Endothelial cell of umbilical vein (primary cell): Measurements from ENCODE around the gene TOP1. TPM values are rescaled to one million over a fixed set of nuclear protein-coding genes. Genes with fewer than 3 reads are reported as not detected.

ENCODE experiments used
- BruUV-seq: library from RNA; stranded (reverse); fragments of 400-500 nt; replicated peaks from 2 replicates; lab custom pipeline; 2021; lab: Mats Ljungman, UMichigan
- CTCF ChIA-PET: fragments of 300-600, 350-600 bp; sonication (Branson Sonifier 250); formaldehyde crosslinking; loops from one replicate; lab custom pipeline; 2021; ENCODE audit warnings: antibody characterized with exemption, inconsistent platforms; lab: Charles Lee
- POLR2A ChIA-PET: fragments of 300-600, 350-600 bp; sonication (Branson Sonifier 250); formaldehyde crosslinking; loops from one replicate; lab custom pipeline; 2021; ENCODE audit warnings: antibody characterized with exemption, inconsistent platforms; lab: Charles Lee
- DNase-seq: peaks from one replicate; pipeline ENCODE4 v3.0.0-alpha.2; 2011; ENCODE audit warnings: low read depth, low spot score
- FAIRE-seq: peaks from 2 replicates; lab custom pipeline; 2011; peaks lifted over from hg19 to GRCh38; lab: Jason Lieb, UNC
- H2AFZ ChIP-seq: 2 replicates; pipeline ENCODE4 v1.6.0; 2012; ENCODE audit warnings: low read depth, low read length, control low read depth, inconsistent platforms
- H3K27ac ChIP-seq: 2 replicates; pipeline ENCODE4 v1.5.1; 2011; ENCODE audit warnings: low read depth, mild to moderate bottlenecking, control low read depth, low read length, moderate library complexity; ENCODE audit not compliant: insufficient read depth
- H3K27me3 ChIP-seq, 2 experiments: 2 replicates each; pipeline versions ENCODE4 v1.6.0 to v1.6.1; 2011; ENCODE audit warnings: low read length in 2 of 2, mixed read lengths in 1 of 2; ENCODE audit not compliant: control insufficient read depth in 2 of 2, insufficient read depth in 2 of 2
- H3K36me3 ChIP-seq, 2 experiments: 2 replicates in 1 of 2; 3 replicates in 1 of 2; pipeline ENCODE4 v1.5.1; 2011; ENCODE audit warnings: low read length in 2 of 2, mild to moderate bottlenecking in 1 of 2, moderate library complexity in 1 of 2; ENCODE audit not compliant: control insufficient read depth in 2 of 2, insufficient read depth in 2 of 2; ENCODE audit errors: extremely low read depth in 1 of 2
- H3K4me1 ChIP-seq: 3 replicates; pipeline ENCODE4 v1.5.1; 2011; ENCODE audit warnings: mild to moderate bottlenecking, low read length; ENCODE audit not compliant: control insufficient read depth, insufficient read depth; ENCODE audit errors: extremely low read depth
- H3K4me2 ChIP-seq: 2 replicates; pipeline ENCODE4 v1.6.1; 2011; ENCODE audit warnings: low read length, control low read depth, mixed read lengths; ENCODE audit not compliant: insufficient read depth
- H3K4me3 ChIP-seq, 3 experiments: fragments of 200-600 bp in 1 of 3; sonication (generic), shearing (Covaris generic) in 1 of 3; replicated peaks in 1 of 3; 2 replicates each; pipeline ENCODE4 v1.5.1; 2011 to 2016; ENCODE audit warnings: control low read depth in 3 of 3, low read length in 3 of 3, mild to moderate bottlenecking in 2 of 3, inconsistent platforms in 1 of 3, low read depth in 1 of 3, moderate library complexity in 1 of 3; ENCODE audit not compliant: insufficient read depth in 1 of 3
- H3K79me2 ChIP-seq: 2 replicates; pipeline ENCODE4 v1.6.0; 2012; ENCODE audit warnings: low read length, inconsistent platforms; ENCODE audit not compliant: control insufficient read depth, insufficient read depth
- H3K9ac ChIP-seq: replicated peaks from 2 replicates; pipeline ENCODE3; 2011; ENCODE audit warnings: low read length, control low read depth; ENCODE audit not compliant: insufficient read depth; ENCODE audit errors: extremely low read depth
- H3K9me1 ChIP-seq: replicated peaks from 3 replicates; pipeline ENCODE4 v1.6.0; 2011; ENCODE audit warnings: mild to moderate bottlenecking, low read length; ENCODE audit not compliant: control insufficient read depth, insufficient read depth; ENCODE audit errors: extremely low read depth
- H3K9me3 ChIP-seq: replicated peaks from 2 replicates; pipeline ENCODE4 v1.5.1; 2012; ENCODE audit warnings: low read length, inconsistent platforms; ENCODE audit not compliant: control insufficient read depth, insufficient read depth
- H4K20me1 ChIP-seq: replicated peaks from 2 replicates; pipeline ENCODE3; 2011; ENCODE audit warnings: mild to moderate bottlenecking, low read length; ENCODE audit not compliant: control insufficient read depth, insufficient read depth; ENCODE audit errors: extremely low read depth
- EZH2 ChIP-seq: IDR thresholded peaks from 2 replicates; pipeline ENCODE4 v1.6.1; 2012; ENCODE audit warnings: borderline replicate concordance, low read depth, mild to moderate bottlenecking, moderate library complexity, low read length, inconsistent platforms; ENCODE audit not compliant: severe bottlenecking
- FOS ChIP-seq: IDR thresholded peaks from 2 replicates; pipeline ENCODE4 v1.6.1; 2011; ENCODE audit warnings: mild to moderate bottlenecking, low read length, moderate library complexity, borderline replicate concordance; ENCODE audit not compliant: insufficient read depth
- GATA2 ChIP-seq: IDR thresholded peaks from 2 replicates; pipeline ENCODE4 v1.7.0; 2011; ENCODE audit warnings: low read depth, mild to moderate bottlenecking, moderate library complexity, mixed read lengths, low read length; ENCODE audit not compliant: insufficient read length, insufficient read depth
- JUN ChIP-seq: IDR thresholded peaks from 2 replicates; pipeline ENCODE4 v1.6.1; 2011; ENCODE audit warnings: borderline replicate concordance, low read depth; ENCODE audit not compliant: insufficient read length, insufficient read depth
- MYC ChIP-seq: IDR thresholded peaks from one replicate; pipeline ENCODE4 v1.6.1; 2011; ENCODE audit warnings: mild to moderate bottlenecking, low read depth, low read length
- POLR2A ChIP-seq: IDR thresholded peaks from 2 replicates; pipeline ENCODE4 v1.6.1; 2012; ENCODE audit warnings: low read depth, mild to moderate bottlenecking, control low read depth, low read length
- POLR2AphosphoS5 ChIP-seq: IDR thresholded peaks from 2 replicates; pipeline ENCODE4 v1.6.1; 2012; ENCODE audit warnings: low read depth, mild to moderate bottlenecking, control low read depth, low read length, moderate library complexity; ENCODE audit not compliant: insufficient read depth
- dilution Hi-C: fragments of 300-500 bp; cut with MboI; formaldehyde crosslinking; loops from one replicate; pipeline ENCODE4 v1.15.0; 2019; ENCODE audit warnings: low sequenced_read_pairs; ENCODE audit not compliant: extremely low pct_ligation_motif_present
- intact Hi-C: fragments of 100-400 bp; cut with micrococcal nuclease; formaldehyde crosslinking; loops from one replicate; pipeline ENCODE4 v1.10.0; 2022
- polyA plus RNA-seq, 4 experiments: library from polyadenylated mRNA; depleted of rRNA in 3 of 4; stranded (reverse) in 3 of 4; unstranded in 1 of 4; fragments of >200 nt; gene quantifications; 2 replicates each; pipeline versions ENCODE4 v1.2.1 to v1.2.3, GENCODE V29; 2011 to 2012; ENCODE audit warnings: missing spikeins in 1 of 4
- total RNA-seq: library from RNA; stranded (reverse); gene quantifications from 2 replicates; pipeline ENCODE4 v1.2.3, GENCODE V29; 2021
- TF ChIP-seq, protein P1 (sequence below): IDR thresholded peaks from 2 replicates; pipeline ENCODE4 v1.6.1; 2011; ENCODE audit not compliant: insufficient read depth, insufficient read length
- TF ChIP-seq, protein P2 (sequence below), 2 donors: IDR thresholded peaks; 1 replicate in 1 of 2; 2 replicates in 1 of 2; pipeline ENCODE4 v1.5.1; 2011; ENCODE audit warnings: low read length in 2 of 2, mild to moderate bottlenecking in 2 of 2, moderate library complexity in 2 of 2, control low read depth in 1 of 2, inconsistent platforms in 1 of 2, low read depth in 1 of 2; ENCODE audit not compliant: insufficient read depth in 1 of 2; ENCODE audit errors: extremely low read depth in 1 of 2

Gene TOP1
- total and polyA plus RNA-seq, 2 donors (not counting 3 experiments of a cell fraction or from before 2014, with no cell fraction given) = 7.0 to 77.4 TPM

DNA sequence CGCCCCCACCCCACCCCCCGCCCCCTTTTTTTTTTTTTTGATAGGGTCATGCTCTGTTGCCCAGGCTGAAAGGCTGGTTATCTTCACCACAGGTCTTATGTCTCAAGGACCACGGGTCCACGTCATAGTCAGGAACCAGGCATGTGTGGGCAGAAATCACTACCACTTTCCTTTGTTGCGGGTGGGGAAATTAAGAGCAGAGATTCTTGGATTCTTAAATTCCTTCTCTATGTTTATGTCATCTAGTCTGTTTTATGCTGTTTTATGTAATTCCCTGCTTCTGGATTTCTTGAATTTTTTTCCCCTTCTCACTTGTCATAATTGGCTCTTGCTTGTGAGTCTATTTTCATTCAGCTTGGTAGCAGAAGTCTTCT, 82.9 kb downstream of the TOP1 start:
- Histone ChIP-seq H3K36me3 (peaks cover 40 to 42% of the 10 kb centered on the region in 2 experiments), H4K20me1 (no peaks in the 10 kb centered on the region), H3K27ac (no peak overlapping the region), H3K27me3 (no peaks in the 10 kb centered on the region), H3K4me2 (no peak overlapping the region), H3K4me1 (no peaks in the 10 kb centered on the region), H3K9ac (no peak overlapping the region), H3K79me2 (no peaks in the 10 kb centered on the region), H3K9me3 (no peaks in the 10 kb centered on the region), H2AFZ (no peak overlapping the region), H3K4me3 (no peak overlapping the region), H3K9me1 (no peaks in the 10 kb centered on the region)
- TF ChIP-seq FOS = no peak
- TF ChIP-seq POLR2A = no peak
- TF ChIP-seq GATA2 = no peak
- no peak for TF ChIP-seq POLR2AphosphoS5
- no peak for TF ChIP-seq EZH2
- TF ChIP-seq JUN = no peak
- TF ChIP-seq, protein P1, sequence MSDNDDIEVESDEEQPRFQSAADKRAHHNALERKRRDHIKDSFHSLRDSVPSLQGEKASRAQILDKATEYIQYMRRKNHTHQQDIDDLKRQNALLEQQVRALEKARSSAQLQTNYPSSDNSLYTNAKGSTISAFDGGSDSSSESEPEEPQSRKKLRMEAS = no peak
- TF ChIP-seq, protein P2, sequence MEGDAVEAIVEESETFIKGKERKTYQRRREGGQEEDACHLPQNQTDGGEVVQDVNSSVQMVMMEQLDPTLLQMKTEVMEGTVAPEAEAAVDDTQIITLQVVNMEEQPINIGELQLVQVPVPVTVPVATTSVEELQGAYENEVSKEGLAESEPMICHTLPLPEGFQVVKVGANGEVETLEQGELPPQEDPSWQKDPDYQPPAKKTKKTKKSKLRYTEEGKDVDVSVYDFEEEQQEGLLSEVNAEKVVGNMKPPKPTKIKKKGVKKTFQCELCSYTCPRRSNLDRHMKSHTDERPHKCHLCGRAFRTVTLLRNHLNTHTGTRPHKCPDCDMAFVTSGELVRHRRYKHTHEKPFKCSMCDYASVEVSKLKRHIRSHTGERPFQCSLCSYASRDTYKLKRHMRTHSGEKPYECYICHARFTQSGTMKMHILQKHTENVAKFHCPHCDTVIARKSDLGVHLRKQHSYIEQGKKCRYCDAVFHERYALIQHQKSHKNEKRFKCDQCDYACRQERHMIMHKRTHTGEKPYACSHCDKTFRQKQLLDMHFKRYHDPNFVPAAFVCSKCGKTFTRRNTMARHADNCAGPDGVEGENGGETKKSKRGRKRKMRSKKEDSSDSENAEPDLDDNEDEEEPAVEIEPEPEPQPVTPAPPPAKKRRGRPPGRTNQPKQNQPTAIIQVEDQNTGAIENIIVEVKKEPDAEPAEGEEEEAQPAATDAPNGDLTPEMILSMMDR (IDR thresholded peaks at IDR 0.05; ENCODE audit: extremely low read depth in 1 of 2, insufficient read depth in 1 of 2, low read depth in 1 of 2, low read length in 2 of 2) = no peak
- no peak for TF ChIP-seq MYC
- BruUV-seq = no TSS peak
- ChIA-PET POLR2A (no interaction called here), CTCF (no interaction called here)
- DNase-seq = no peak
- dilution Hi-C loops = no loop called here
- FAIRE-seq = no peak
- intact Hi-C loops = no loop called here
